T47D (cell line): ENCODE results near the gene FAM83F.
"Not testable (repeated sequence)": the region's sequence is repeated elsewhere in the genome, so short reads cannot be mapped to it uniquely, and the experiment has no call there.

Experiments used
- DNase-seq, 2 experiments: peaks; one replicate each; pipeline versions ENCODE4 v3.0.0 to v3.0.0-alpha.2; 2011 to 2012; ENCODE audit warnings: low read depth in 1 of 2, low spot score in 1 of 2
- JUND ChIP-seq: IDR thresholded peaks from 2 replicates; pipeline ENCODE4 v1.6.1; 2012; ENCODE audit warnings: low read depth
- in situ Hi-C: cut with HindIII; loops from 2 replicates; pipeline ENCODE4 v1.10.0; 2016; ENCODE audit warnings: low sequenced_read_pairs, low pct_unique_long_range_greater_than_20kb

FAM83F gene

GRCh38 chr22:39990686-39991085 is 4.1 kb upstream of the FAM83F start:
- in situ Hi-C loops, result no loop called here
- TF ChIP-seq JUND, result no peak
- DNase-seq, result no peak

GRCh38 chr22:39991159-39991860 is 3.4 kb upstream of the FAM83F start:
- no peak for TF ChIP-seq JUND
- DNase-seq, result no peak
- in situ Hi-C loops, result no loop called here

GRCh38 chr22:39992088-39992826 is 2.5 kb upstream of the FAM83F start:
- no peak for TF ChIP-seq JUND
- in situ Hi-C loops, result no loop called here
- DNase-seq, result no peak

GRCh38 chr22:39992894-39993293 is 1.9 kb upstream of the FAM83F start:
- DNase-seq, in situ Hi-C loops: not testable (repeated sequence)

GRCh38 chr22:39994041-39994565 is 651 bp upstream of the FAM83F start:
- TF ChIP-seq JUND, result no peak
- in situ Hi-C loops, result no loop called here
- no peak for DNase-seq

- in situ Hi-C loops, result no loop called here
- TF ChIP-seq JUND, result no peak
- no peak for DNase-seq
Measured at GRCh38 chr22:39995393-39996252, 869 bp downstream of the FAM83F start.

- no peak for DNase-seq
- TF ChIP-seq JUND, result no peak
- in situ Hi-C loops, result no loop called here
Measured at GRCh38 chr22:39996732-39997131, 2.0 kb downstream of the FAM83F start.

GRCh38 chr22:39997421-39997820 is 2.7 kb downstream of the FAM83F start:
- TF ChIP-seq JUND, result no peak
- no peak for DNase-seq
- in situ Hi-C loops, result no loop called here

GRCh38 chr22:39997939-39998726 is 3.4 kb downstream of the FAM83F start:
- in situ Hi-C loops, result no loop called here
- peak; percentile 30 to 55 for DNase-seq

GRCh38 chr22:39999144-39999757 is 4.5 kb downstream of the FAM83F start:
- TF ChIP-seq JUND, result no peak
- in situ Hi-C loops, result no loop called here
- DNase-seq, result no peak

More at GRCh38 chr22:39997939-39998726, 3.4 kb downstream of the FAM83F start:
- TF ChIP-seq JUND, result no peak

GRCh38 chr22:40000171-40000570 is 5.4 kb downstream of the FAM83F start:
- DNase-seq, result no peak
- TF ChIP-seq JUND, result no peak
- in situ Hi-C loops, result no loop called here
